ENCODE data around the gene USH2A. TPM values are rescaled to one million over a fixed set of nuclear protein-coding genes. Genes with fewer than 3 reads are reported as not detected.

USH2A gene
- polyA plus RNA-seq, 3 donors: not detected

- Histone ChIP-seq H3K79me2 (ENCODE audit: insufficient read depth, low read length) (no peaks in the 10 kb centered on the region), H3K9me3 (replicated peaks in 1 of 2; ENCODE audit: control insufficient read depth in 1 of 2, insufficient read depth in 1 of 2, low read length in 2 of 2) (no peaks in the 10 kb centered on the region), H3K4me2 (replicated peaks; ENCODE audit: extremely low read depth, low read length, poor library complexity, severe bottlenecking) (no peak overlapping the region), H3K9ac (ENCODE audit: insufficient read depth, low read length, poor library complexity, severe bottlenecking) (no peak overlapping the region), H3K4me1 (ENCODE audit: control insufficient read depth in 1 of 2, insufficient read depth in 2 of 2, low read length in 2 of 2) (no peaks in the 10 kb centered on the region), H2AFZ (ENCODE audit: insufficient read depth, low read depth, low read length, poor library complexity, severe bottlenecking) (no peak overlapping the region), H3K4me3 (replicated peaks in 1 of 3; ENCODE audit: low read depth in 2 of 3, low read length in 3 of 3) (no peak overlapping the region), H4K20me1 (ENCODE audit: insufficient read depth, low read length) (no peaks in the 10 kb centered on the region), H3K27me3 (ENCODE audit: control insufficient read depth in 2 of 2, insufficient read depth in 2 of 2, low read length in 2 of 2) (no peaks in the 10 kb centered on the region), H3K27ac (ENCODE audit: low read depth in 1 of 2, low read length in 2 of 2) (no peak overlapping the region), H3K36me3 (replicated peaks in 1 of 2; ENCODE audit: control insufficient read depth in 1 of 2, insufficient read depth in 2 of 2, low read length in 2 of 2) (no peaks in the 10 kb centered on the region)
- intact Hi-C loops (cut with micrococcal nuclease): no loop called here
- H3K9me3 Mint-ChIP-seq: peaks cover 0 to 2% (median 0%) of the 10 kb centered on the region in 7 donors
- no peak overlapping the region for H3K4me3 Mint-ChIP-seq
- DNase-seq: no peak
- no peak overlapping the region for H3K27ac Mint-ChIP-seq
- H3K4me1 Mint-ChIP-seq: no peaks in the 10 kb centered on the region
- H3K27me3 Mint-ChIP-seq (ENCODE audit: low read depth in 3 of 3): no peaks in the 10 kb centered on the region
- TF ChIP-seq, protein P1, sequence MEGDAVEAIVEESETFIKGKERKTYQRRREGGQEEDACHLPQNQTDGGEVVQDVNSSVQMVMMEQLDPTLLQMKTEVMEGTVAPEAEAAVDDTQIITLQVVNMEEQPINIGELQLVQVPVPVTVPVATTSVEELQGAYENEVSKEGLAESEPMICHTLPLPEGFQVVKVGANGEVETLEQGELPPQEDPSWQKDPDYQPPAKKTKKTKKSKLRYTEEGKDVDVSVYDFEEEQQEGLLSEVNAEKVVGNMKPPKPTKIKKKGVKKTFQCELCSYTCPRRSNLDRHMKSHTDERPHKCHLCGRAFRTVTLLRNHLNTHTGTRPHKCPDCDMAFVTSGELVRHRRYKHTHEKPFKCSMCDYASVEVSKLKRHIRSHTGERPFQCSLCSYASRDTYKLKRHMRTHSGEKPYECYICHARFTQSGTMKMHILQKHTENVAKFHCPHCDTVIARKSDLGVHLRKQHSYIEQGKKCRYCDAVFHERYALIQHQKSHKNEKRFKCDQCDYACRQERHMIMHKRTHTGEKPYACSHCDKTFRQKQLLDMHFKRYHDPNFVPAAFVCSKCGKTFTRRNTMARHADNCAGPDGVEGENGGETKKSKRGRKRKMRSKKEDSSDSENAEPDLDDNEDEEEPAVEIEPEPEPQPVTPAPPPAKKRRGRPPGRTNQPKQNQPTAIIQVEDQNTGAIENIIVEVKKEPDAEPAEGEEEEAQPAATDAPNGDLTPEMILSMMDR (IDR thresholded peaks at IDR 0.05): no peak
- no peaks in the 10 kb centered on the region for H3K36me3 Mint-ChIP-seq
These were observed 642.6 kb downstream of the USH2A start for GRCh38 chr1:215780641-215781040.

DNA sequence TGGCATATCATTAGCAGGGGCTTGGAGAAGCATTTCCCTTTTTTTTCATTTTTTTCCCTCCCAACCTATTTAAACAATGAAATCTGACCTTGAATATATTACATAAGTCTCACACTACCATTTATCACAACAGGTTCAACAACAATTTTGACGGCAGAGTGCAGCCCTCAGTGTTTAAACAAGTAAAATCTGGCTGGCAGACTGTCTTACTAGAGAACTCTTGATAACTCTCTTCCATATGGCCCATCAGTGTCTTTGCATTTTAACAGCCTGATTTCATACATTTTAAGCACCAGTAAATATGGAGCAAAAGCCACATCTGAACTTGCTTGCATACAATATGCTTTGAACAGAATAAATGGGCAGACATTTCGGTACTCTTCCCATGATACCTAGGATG is 643.1 kb downstream of the USH2A start:
- H3K79me2 ChIP-seq (ENCODE audit: insufficient read depth, low read length): no peaks in the 10 kb centered on the region
- H3K9ac ChIP-seq (ENCODE audit: insufficient read depth, low read length, poor library complexity, severe bottlenecking): no peak overlapping the region
- H3K4me3 Mint-ChIP-seq: no peak overlapping the region
- H3K9me3 ChIP-seq (replicated peaks in 1 of 2; ENCODE audit: control insufficient read depth in 1 of 2, insufficient read depth in 1 of 2, low read length in 2 of 2): no peaks in the 10 kb centered on the region
- no peaks in the 10 kb centered on the region for H3K27me3 Mint-ChIP-seq (ENCODE audit: low read depth in 3 of 3)
- WGBS (ENCODE audit: insufficient coverage): 100% methylated on average over 1 of the region's 2 CpGs
- H3K4me1 Mint-ChIP-seq: no peaks in the 10 kb centered on the region
- H3K4me2 ChIP-seq (replicated peaks; ENCODE audit: extremely low read depth, low read length, poor library complexity, severe bottlenecking): no peak overlapping the region
- no peaks in the 10 kb centered on the region for H3K27me3 ChIP-seq (ENCODE audit: control insufficient read depth in 2 of 2, insufficient read depth in 2 of 2, low read length in 2 of 2)
- H3K4me3 ChIP-seq (replicated peaks in 1 of 3; ENCODE audit: low read depth in 2 of 3, low read length in 3 of 3): no peak overlapping the region
- H4K20me1 ChIP-seq (ENCODE audit: insufficient read depth, low read length): no peaks in the 10 kb centered on the region
- no peak overlapping the region for H2AFZ ChIP-seq (ENCODE audit: insufficient read depth, low read depth, low read length, poor library complexity, severe bottlenecking)
- TF ChIP-seq, protein P1 (IDR thresholded peaks at IDR 0.05): no peak
- no peak overlapping the region for H3K27ac ChIP-seq (ENCODE audit: low read depth in 1 of 2, low read length in 2 of 2)
- no peak overlapping the region for H3K27ac Mint-ChIP-seq
- H3K36me3 Mint-ChIP-seq: no peaks in the 10 kb centered on the region
- no peaks in the 10 kb centered on the region for H3K4me1 ChIP-seq (ENCODE audit: control insufficient read depth in 1 of 2, insufficient read depth in 2 of 2, low read length in 2 of 2)
- intact Hi-C loops (cut with micrococcal nuclease): no loop called here
- no peaks in the 10 kb centered on the region for H3K36me3 ChIP-seq (replicated peaks in 1 of 2; ENCODE audit: control insufficient read depth in 1 of 2, insufficient read depth in 2 of 2, low read length in 2 of 2)
- peaks cover 0 to 2% (median 0%) of the 10 kb centered on the region in 7 donors for H3K9me3 Mint-ChIP-seq
- DNase-seq: no peak
